ENCODE data around the gene S100A13.
"Not testable (repeated sequence)": the region's sequence is repeated elsewhere in the genome, so short reads cannot be mapped to it uniquely, and the experiment has no call there.

The S100A13 gene

GRCh38 chr1:153608089-153608682, 19.1 kb downstream of the S100A13 start:
- no peak for DNase-seq (ENCODE audit: low spot score)

GRCh38 chr1:153607381-153607780, 19.9 kb downstream of the S100A13 start:
- DNase-seq (ENCODE audit: low spot score): no peak

GRCh38 chr1:153606194-153606593, 21.1 kb downstream of the S100A13 start:
- DNase-seq (ENCODE audit: low spot score): no peak

- DNase-seq (ENCODE audit: low spot score): no peak
These were observed 24.6 kb downstream of the S100A13 start for GRCh38 chr1:153602749-153603148.

- DNase-seq (ENCODE audit: low spot score): no peak
These were observed 27.5 kb downstream of the S100A13 start for GRCh38 chr1:153599847-153600246.

GRCh38 chr1:153598309-153599172, 28.8 kb downstream of the S100A13 start:
- peak; percentile 19 for DNase-seq (ENCODE audit: low spot score)

GRCh38 chr1:153597206-153597605, 30.1 kb downstream of the S100A13 start:
- DNase-seq (ENCODE audit: low spot score): peak; percentile 24

- DNase-seq (ENCODE audit: low spot score): no peak
These were observed 34.6 kb downstream of the S100A13 start for GRCh38 chr1:153592748-153593147.

- no peak for DNase-seq (ENCODE audit: low spot score)
These were observed 38.8 kb downstream of the S100A13 start for GRCh38 chr1:153588482-153588881.

GRCh38 chr1:153588033-153588432, 39.3 kb downstream of the S100A13 start:
- not testable (repeated sequence) for DNase-seq (ENCODE audit: low spot score)

- no peak for DNase-seq (ENCODE audit: low spot score)
These were observed 40.0 kb downstream of the S100A13 start for GRCh38 chr1:153587314-153587713.

GRCh38 chr1:153586347-153586746, 41.0 kb downstream of the S100A13 start:
- no peak for DNase-seq (ENCODE audit: low spot score)

- no peak for DNase-seq (ENCODE audit: low spot score)
These were observed 42.3 kb downstream of the S100A13 start for GRCh38 chr1:153585006-153585405.

- no peak for DNase-seq (ENCODE audit: low spot score)
These were observed 43.3 kb downstream of the S100A13 start for GRCh38 chr1:153583976-153584375.

GRCh38 chr1:153583514-153583913, 43.8 kb downstream of the S100A13 start:
- not testable (repeated sequence) for DNase-seq (ENCODE audit: low spot score)

GRCh38 chr1:153582836-153583235, 44.5 kb downstream of the S100A13 start:
- DNase-seq (ENCODE audit: low spot score): not testable (repeated sequence)

GRCh38 chr1:153578936-153579335, 48.4 kb downstream of the S100A13 start:
- DNase-seq (ENCODE audit: low spot score): no peak

GRCh38 chr1:153578490-153578889, 48.8 kb downstream of the S100A13 start:
- no peak for DNase-seq (ENCODE audit: low spot score)

- DNase-seq (ENCODE audit: low spot score): no peak
These were observed 49.7 kb downstream of the S100A13 start for GRCh38 chr1:153577624-153578051.

- DNase-seq (ENCODE audit: low spot score): no peak
These were observed 50.2 kb downstream of the S100A13 start for GRCh38 chr1:153577138-153577537.

GRCh38 chr1:153575497-153575896, 51.8 kb downstream of the S100A13 start:
- not testable (repeated sequence) for DNase-seq (ENCODE audit: low spot score)

- DNase-seq (ENCODE audit: low spot score): not testable (repeated sequence)
These were observed 52.2 kb downstream of the S100A13 start for GRCh38 chr1:153575081-153575491.

- DNase-seq (ENCODE audit: low spot score): no peak
These were observed 54.0 kb downstream of the S100A13 start for GRCh38 chr1:153573351-153573750.
